Measurements from ENCODE around the gene GP5. TPM values are rescaled to one million over a fixed set of nuclear protein-coding genes. Genes with fewer than 3 reads are reported as not detected.

The GP5 gene, protein sequence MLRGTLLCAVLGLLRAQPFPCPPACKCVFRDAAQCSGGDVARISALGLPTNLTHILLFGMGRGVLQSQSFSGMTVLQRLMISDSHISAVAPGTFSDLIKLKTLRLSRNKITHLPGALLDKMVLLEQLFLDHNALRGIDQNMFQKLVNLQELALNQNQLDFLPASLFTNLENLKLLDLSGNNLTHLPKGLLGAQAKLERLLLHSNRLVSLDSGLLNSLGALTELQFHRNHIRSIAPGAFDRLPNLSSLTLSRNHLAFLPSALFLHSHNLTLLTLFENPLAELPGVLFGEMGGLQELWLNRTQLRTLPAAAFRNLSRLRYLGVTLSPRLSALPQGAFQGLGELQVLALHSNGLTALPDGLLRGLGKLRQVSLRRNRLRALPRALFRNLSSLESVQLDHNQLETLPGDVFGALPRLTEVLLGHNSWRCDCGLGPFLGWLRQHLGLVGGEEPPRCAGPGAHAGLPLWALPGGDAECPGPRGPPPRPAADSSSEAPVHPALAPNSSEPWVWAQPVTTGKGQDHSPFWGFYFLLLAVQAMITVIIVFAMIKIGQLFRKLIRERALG
- total RNA-seq: not detected in 2 replicates

DNA sequence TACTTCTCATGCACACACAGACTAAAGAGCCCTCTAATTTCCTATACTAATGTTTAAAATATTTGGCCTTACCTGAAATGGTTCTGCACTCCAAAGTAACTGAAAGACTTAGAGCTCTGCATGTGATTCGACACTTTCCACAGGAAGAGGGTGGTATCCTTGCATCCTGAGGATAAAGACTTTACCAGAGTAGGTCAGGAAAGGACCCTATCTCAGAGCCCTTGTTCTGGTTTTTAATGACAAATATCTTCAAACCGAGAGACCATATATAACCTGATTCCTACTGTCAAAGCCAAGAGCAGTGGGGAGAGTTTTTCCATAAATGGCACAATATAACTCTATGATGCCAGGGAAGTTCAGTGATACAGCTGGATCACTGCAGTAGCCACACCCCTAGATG is at the start of gene GP5:
Gene GP5 (minus strand): TSS at position 101 of the 400 bp plus-strand sequence. CDS start 984 bp downstream, outside the sequence.

GRCh38 chr3:194369522-194370279 is 29.4 kb downstream of the GP5 start, which contains the start of gene LRRC15:
LRRC15 (minus strand) TSS chr3:194369743; CDS start chr3:194361043, 8,700 bp downstream.

GRCh38 chr3:194351080-194351672 is 47.9 kb downstream of the GP5 start, which contains the start of gene CPN2:
CPN2 (minus strand) TSS chr3:194351328; CDS start chr3:194342702, 8,626 bp downstream.

Other genes starting within 250 kb of the GP5 start
- gene CPN2, start 47.9 kb downstream of the GP5 start, total RNA-seq: not detected in 2 replicates
- under 0.01 TPM in 1 of 2 replicates, not detected in the other for gene LRRC15, start 29.5 kb downstream of the GP5 start, total RNA-seq
- gene ATP13A3, start 87.7 kb upstream of the GP5 start, total RNA-seq: 132 and 147 TPM in 2 replicates
- gene TMEM44, start 234.2 kb upstream of the GP5 start, total RNA-seq: 40.8 and 55.5 TPM in 2 replicates

Data from vein endothelial cell (primary cell).